Pancreas (tissue), 10 donors: Measurements from ENCODE around the gene ZNF19. TPM values are rescaled to one million over a fixed set of nuclear protein-coding genes. Genes with fewer than 3 reads are reported as not detected.

Source experiments
- ATAC-seq, 4 donors: fragments of 200-7000 bp; cut with Tn5 transposase; one replicate each; pipeline versions ENCODE4 v1.8.0 to v1.9.1; 2020; ENCODE audit warnings: mild to moderate bottlenecking in 4 of 4, moderate library complexity in 4 of 4
- DNase-seq, 6 donors: peaks; one replicate each; pipeline ENCODE4 v3.0.0-alpha.2; 2020
- FAIRE-seq: peaks from 2 replicates; lab custom pipeline; 2012; peaks lifted over from hg19 to GRCh38; lab: Jason Lieb, UNC
- H3K27ac ChIP-seq, 4 donors: fragments of 200-600 bp; sonication (generic); 1 replicate in 3 of 4; 2 replicates in 1 of 4; pipeline versions ENCODE4 v1.5.0 to v1.8.0; 2020
- H3K27me3 ChIP-seq, 4 donors: fragments of 200-600 bp; one replicate each; pipeline ENCODE4 v1.8.0; 2021
- H3K36me3 ChIP-seq, 3 donors: fragments of 200-600 bp; sonication (generic) in 1 of 3; one replicate each; pipeline versions ENCODE4 v1.5.0 to v1.8.0; 2020 to 2021
- H3K4me1 ChIP-seq, 3 donors: fragments of 200-600 bp; one replicate each; pipeline ENCODE4 v1.8.0; 2021
- H3K4me3 ChIP-seq, 4 donors: fragments of 200-600 bp; sonication (generic) in 2 of 4; one replicate each; pipeline versions ENCODE4 v1.5.0 to v1.8.0; 2020 to 2021
- H3K9me3 ChIP-seq, 4 donors: fragments of 200-600 bp; one replicate each; pipeline ENCODE4 v1.8.0; 2021
- whole genome bisulfite sequencing, 2 donors: extraction: QIAGEN DNeasy Blood & Tissue Kit; methylation state at CpG; one replicate each; pipeline ENCODE4 v1.1.7; 2013; 5-methylcytosine and 5-hydroxymethylcytosine counted together
- intact Hi-C, 3 donors: fragments of 100-400 bp; cut with DNase I; formaldehyde crosslinking; loops; one replicate each; pipeline versions ENCODE4 v1.11.1 to v1.14.2; 2022
- polyA plus RNA-seq, 2 donors: library from polyadenylated mRNA; stranded (reverse); fragments of 200-250 nt; gene quantifications; one replicate each; pipeline ENCODE4 v1.2.3, GENCODE V29; 2013
- total RNA-seq, 6 donors: library from RNA; stranded (reverse); fragmentation: NEBNext Ultra II Directional in 4 of 6; extraction: Animal tissue kit (Norgen Biotek cat#: 25700) in 4 of 6; gene quantifications; one replicate each; pipeline versions ENCODE4 v1.2.1 to v1.2.4, GENCODE V29; 2021 to 2023
- TF ChIP-seq, protein P1 (sequence below), 4 donors: fragments of 200-600 bp; sonication (generic) in 3 of 4; IDR thresholded peaks; one replicate each; pipeline versions ENCODE4 v1.5.0 to v1.8.0; 2021; ENCODE audit warnings: antibody characterized with exemption in 4 of 4
- donor health status: healthy with polysubstance abuse.
- donor health status: DM: no; HTN: no; CAD: no; lungs with moderate emphysema.
- donor health status: DM: no; HTN: no; CAD: no.
- donor health status: control.
- donor health status: control.
- donor health status: Bipolar disorder and iron deficiency.
- donor health status: DM: yes; HTN: yes; CAD: no.
- donor health status: DM: no; HTN: no; CAD: no.
- donor health status: DM: no; HTN: no; CAD: no.
- donor health status: DM: yes; HTN: yes; CAD: no.

The ZNF19 gene
- total and polyA plus RNA-seq, 8 donors, result 2.9 to 7.3 (median 4.9) TPM

DNA sequence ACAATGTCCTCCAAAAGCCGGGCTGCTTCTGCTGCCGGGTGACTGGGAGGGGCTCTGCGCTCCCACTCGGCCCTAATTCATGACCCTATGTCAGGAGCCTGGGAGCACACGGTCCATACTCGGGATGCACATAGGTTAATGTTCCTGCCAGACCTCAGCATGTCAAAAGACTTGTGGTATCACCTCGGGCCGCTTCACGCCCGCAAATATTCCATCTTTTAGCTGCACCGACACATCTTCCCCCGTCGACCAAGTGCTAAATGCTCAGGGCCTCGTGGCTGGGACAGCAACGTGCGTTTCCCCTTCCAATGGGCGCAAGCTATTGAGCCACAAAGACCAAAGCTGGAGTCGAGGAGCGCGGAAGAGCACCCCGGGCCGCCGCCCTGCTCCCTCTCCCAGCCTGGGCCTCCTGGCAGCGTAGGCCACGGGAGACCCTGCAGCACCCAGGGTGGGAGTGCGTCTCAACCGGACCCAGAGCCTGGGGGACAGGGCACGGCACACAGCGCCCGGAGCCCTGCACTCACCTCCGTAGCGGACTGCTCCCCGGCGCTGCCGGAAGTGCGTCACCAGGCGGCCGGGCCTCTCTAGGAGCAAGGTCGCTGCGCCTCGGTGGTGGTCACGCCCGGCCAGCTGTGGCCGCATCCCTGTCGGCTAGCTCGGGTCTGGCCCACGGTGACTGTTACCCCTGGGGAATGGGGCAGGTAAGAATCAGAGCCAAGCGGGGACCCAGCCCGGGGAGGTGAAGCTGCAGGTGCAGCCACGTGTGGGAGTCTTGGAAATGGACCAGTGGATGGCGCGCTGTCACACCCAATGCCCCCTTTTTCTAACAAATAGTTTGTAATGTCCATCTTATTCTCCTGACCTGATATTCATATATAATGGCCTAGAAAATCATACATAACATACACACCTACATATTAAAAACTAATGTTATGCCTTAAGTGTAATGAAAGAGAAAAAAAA is 27.2 kb downstream of the ZNF19 start, which contains the start of gene ZNF23:
ZNF23 (minus strand) TSS at position 562 of the 963 bp plus-strand sequence. CDS start 5,451 bp downstream, outside the sequence.
- WGBS, 2 donors, result 0 to 1% methylated on average over 52 of the region's 52 CpGs
- ATAC-seq (peak; percentile 99 to 100 (median 100)), FAIRE-seq (no peak), DNase-seq (peak; percentile 73 to 96 (median 84))
- H3K4me1 ChIP-seq, result peaks cover 0 to 11% (median 8%) of the 10 kb centered on the region in 3 donors
- no peaks in the 10 kb centered on the region for H3K9me3 ChIP-seq
- H3K4me3 ChIP-seq, result peak within 1 kb of the TSS; percentile 89 to 100 (median 98)
- TF ChIP-seq, protein P1, sequence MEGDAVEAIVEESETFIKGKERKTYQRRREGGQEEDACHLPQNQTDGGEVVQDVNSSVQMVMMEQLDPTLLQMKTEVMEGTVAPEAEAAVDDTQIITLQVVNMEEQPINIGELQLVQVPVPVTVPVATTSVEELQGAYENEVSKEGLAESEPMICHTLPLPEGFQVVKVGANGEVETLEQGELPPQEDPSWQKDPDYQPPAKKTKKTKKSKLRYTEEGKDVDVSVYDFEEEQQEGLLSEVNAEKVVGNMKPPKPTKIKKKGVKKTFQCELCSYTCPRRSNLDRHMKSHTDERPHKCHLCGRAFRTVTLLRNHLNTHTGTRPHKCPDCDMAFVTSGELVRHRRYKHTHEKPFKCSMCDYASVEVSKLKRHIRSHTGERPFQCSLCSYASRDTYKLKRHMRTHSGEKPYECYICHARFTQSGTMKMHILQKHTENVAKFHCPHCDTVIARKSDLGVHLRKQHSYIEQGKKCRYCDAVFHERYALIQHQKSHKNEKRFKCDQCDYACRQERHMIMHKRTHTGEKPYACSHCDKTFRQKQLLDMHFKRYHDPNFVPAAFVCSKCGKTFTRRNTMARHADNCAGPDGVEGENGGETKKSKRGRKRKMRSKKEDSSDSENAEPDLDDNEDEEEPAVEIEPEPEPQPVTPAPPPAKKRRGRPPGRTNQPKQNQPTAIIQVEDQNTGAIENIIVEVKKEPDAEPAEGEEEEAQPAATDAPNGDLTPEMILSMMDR (IDR thresholded peaks at IDR 0.05), result no peak
- peak within 1 kb of the TSS; percentile 61 to 77 (median 72) for H3K27ac ChIP-seq
- H3K27me3 ChIP-seq, result no peaks in the 10 kb centered on the region
- no peaks in the 10 kb centered on the region for H3K36me3 ChIP-seq
- intact Hi-C loops, result no loop called here

- ATAC-seq (no peak), DNase-seq (no peak), FAIRE-seq (no peak)
- peak overlapping the region in 2 of 4 donors; percentile 98 to 99 for H3K4me3 ChIP-seq
- no peaks in the 10 kb centered on the region for H3K27me3 ChIP-seq
- WGBS, 2 donors, result 99 to 100% methylated on average over 1 of the region's 1 CpG
- H3K9me3 ChIP-seq, result no peaks in the 10 kb centered on the region
- TF ChIP-seq, protein P1 (IDR thresholded peaks at IDR 0.05), result no peak
- no peak overlapping the region for H3K27ac ChIP-seq
- intact Hi-C loops, result no loop called here
- H3K4me1 ChIP-seq, result peaks cover 0 to 11% (median 8%) of the 10 kb centered on the region in 3 donors
- no peaks in the 10 kb centered on the region for H3K36me3 ChIP-seq
These were observed 28.2 kb downstream of the ZNF19 start for GRCh38 chr16:71460941-71461340.

- 80 to 81% methylated on average over 4 of the region's 4 CpGs for WGBS, 2 donors
- Histone ChIP-seq H3K4me1 (peaks cover 0 to 11% (median 8%) of the 10 kb centered on the region in 3 donors), H3K36me3 (no peaks in the 10 kb centered on the region), H3K9me3 (no peaks in the 10 kb centered on the region), H3K27ac (no peak overlapping the region), H3K4me3 (no peak overlapping the region), H3K27me3 (no peaks in the 10 kb centered on the region)
- TF ChIP-seq, protein P1 (IDR thresholded peaks at IDR 0.05), result no peak
- no peak for DNase-seq
- FAIRE-seq, result no peak
- intact Hi-C loops, result no loop called here
- no peak for ATAC-seq
These were observed 28.9 kb downstream of the ZNF19 start for GRCh38 chr16:71460236-71460635.

DNA sequence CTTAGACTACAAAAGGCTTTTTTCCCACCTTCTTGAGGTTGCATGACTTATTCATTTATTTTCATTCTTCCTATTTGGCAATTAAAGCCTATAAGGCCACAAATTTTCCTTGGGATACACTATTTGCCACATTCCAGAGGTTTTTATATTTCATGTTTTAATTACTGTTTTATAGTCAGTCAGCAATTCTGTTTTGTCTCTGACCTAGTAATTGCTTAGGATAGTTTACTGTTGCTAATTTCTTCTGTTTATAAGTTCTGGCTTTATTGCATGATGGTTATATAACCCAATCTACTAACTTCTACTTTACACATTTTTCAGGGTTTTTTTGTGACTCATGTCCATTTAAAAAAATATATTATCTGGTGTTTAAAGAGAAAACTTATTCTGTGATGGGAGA is 29.6 kb downstream of the ZNF19 start:
- ATAC-seq, result no peak
- H3K4me1 ChIP-seq, result peaks cover 0 to 11% (median 8%) of the 10 kb centered on the region in 3 donors
- H3K9me3 ChIP-seq, result no peaks in the 10 kb centered on the region
- FAIRE-seq, result no peak
- intact Hi-C loops, result no loop called here
- peaks cover 0 to 7% (median 0%) of the 10 kb centered on the region in 3 donors for H3K36me3 ChIP-seq
- H3K27ac ChIP-seq, result no peak overlapping the region
- H3K27me3 ChIP-seq, result no peaks in the 10 kb centered on the region
- TF ChIP-seq, protein P1 (IDR thresholded peaks at IDR 0.05), result no peak
- H3K4me3 ChIP-seq, result no peak overlapping the region
- DNase-seq, result no peak
